ENCODE measurements around the gene BAIAP3.

- TF ChIP-seq CTCF (IDR thresholded peaks at IDR 0.05) (no peak), POLR2AphosphoS5 (IDR thresholded peaks at IDR 0.05) (no peak)
These were observed 15.2 kb upstream of the BAIAP3 start for GRCh38 chr16:1318268-1318545.
